IPS-18a (cell line): ENCODE data around the gene NOD1.
"Not testable (repeated sequence)": the region's sequence is repeated elsewhere in the genome, so short reads cannot be mapped to it uniquely, and the experiment has no call there.

Source experiments
- H3K27ac ChIP-seq: one replicate; pipeline ENCODE4 v1.5.1; 2013; ENCODE audit warnings: low read length
- H3K27me3 ChIP-seq: one replicate; pipeline ENCODE4 v1.6.1; 2013; ENCODE audit warnings: mild to moderate bottlenecking, low read length; ENCODE audit not compliant: control insufficient read depth, insufficient read depth
- H3K36me3 ChIP-seq: one replicate; pipeline ENCODE4 v1.6.1; 2013; ENCODE audit warnings: low read depth, low read length; ENCODE audit not compliant: control insufficient read depth
- H3K4me1 ChIP-seq: one replicate; pipeline ENCODE4 v1.6.1; 2013; ENCODE audit warnings: low read depth, low read length; ENCODE audit not compliant: control insufficient read depth
- H3K4me3 ChIP-seq: one replicate; pipeline ENCODE4 v1.5.1; 2013; ENCODE audit warnings: low read length
- H3K9ac ChIP-seq: one replicate; pipeline ENCODE4 v1.6.1; 2013; ENCODE audit warnings: mild to moderate bottlenecking, low read length, moderate library complexity
- H3K9me3 ChIP-seq: one replicate; pipeline ENCODE4 v1.6.1; 2013; ENCODE audit warnings: low read depth, low read length; ENCODE audit not compliant: control insufficient read depth

The NOD1 gene

DNA sequence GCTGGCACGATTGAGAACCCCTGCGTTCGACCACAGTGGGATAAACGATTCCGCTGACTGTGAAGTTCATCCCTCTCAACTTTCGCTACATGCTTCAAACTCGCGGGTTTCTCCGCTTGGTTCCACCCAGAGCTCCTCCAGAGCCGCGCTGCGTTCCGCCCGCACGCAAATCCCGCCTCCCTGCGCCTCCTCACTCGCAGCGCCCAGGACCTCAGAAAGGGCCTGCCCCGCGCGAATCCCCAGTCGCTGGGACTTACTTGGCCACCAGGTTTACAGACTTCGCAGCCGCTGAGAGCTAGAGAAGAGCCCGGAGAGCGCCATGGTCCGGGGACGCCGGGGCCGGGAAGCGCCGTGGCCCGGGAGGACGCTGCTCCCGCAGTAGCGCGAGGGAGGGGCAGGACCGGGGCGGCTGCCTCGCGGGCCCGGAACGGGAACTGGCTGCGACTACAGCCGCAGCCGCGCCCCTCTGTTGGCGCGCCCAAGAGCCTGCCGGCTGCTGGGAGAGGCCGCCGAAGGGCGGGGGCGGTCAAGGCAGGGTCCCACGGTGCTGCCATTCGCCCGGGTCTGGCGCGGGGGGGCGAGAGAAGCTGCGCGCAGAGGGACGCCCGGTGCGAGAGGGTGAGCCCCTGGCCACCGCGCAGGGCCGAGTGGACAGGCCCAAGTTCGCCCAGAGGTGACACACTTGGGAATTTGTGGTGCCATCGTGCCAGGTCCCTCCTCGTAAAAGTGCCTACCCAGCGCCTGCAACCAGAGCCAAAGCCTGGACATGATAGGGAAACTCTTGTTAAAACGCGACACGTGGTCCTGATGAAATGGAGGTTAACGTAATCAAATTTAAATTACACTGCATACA lies at the start of gene NOD1:
Gene NOD1 (minus strand): TSS at position 436 of the 853 bp plus-strand sequence. CDS start 21,863 bp downstream, outside the sequence.
- Histone ChIP-seq H3K27me3 (peaks cover 21% of the 10 kb centered on the region), H3K9ac (peak within 1 kb of the TSS; percentile 64), H3K4me3 (peak within 1 kb of the TSS; percentile 92), H3K36me3 (no peaks in the 10 kb centered on the region), H3K27ac (no peak within 1 kb of the TSS), H3K9me3 (no peaks in the 10 kb centered on the region), H3K4me1 (peaks cover 4% of the 10 kb centered on the region)

- not testable (repeated sequence) for H3K27me3 ChIP-seq, H3K36me3 ChIP-seq, H3K9ac ChIP-seq, H3K4me3 ChIP-seq, H3K4me1 ChIP-seq, H3K9me3 ChIP-seq, H3K27ac ChIP-seq
Measured at GRCh38 chr7:30527297-30527696, 48.7 kb upstream of the NOD1 start.

GRCh38 chr7:30526163-30526562 lies 47.6 kb upstream of the NOD1 start:
- no peak overlapping the region for H3K9ac ChIP-seq
- no peaks in the 10 kb centered on the region for H3K9me3 ChIP-seq
- H3K27me3 ChIP-seq, result no peaks in the 10 kb centered on the region
- no peak overlapping the region for H3K27ac ChIP-seq
- no peaks in the 10 kb centered on the region for H3K4me1 ChIP-seq
- no peak overlapping the region for H3K4me3 ChIP-seq
- no peaks in the 10 kb centered on the region for H3K36me3 ChIP-seq

DNA sequence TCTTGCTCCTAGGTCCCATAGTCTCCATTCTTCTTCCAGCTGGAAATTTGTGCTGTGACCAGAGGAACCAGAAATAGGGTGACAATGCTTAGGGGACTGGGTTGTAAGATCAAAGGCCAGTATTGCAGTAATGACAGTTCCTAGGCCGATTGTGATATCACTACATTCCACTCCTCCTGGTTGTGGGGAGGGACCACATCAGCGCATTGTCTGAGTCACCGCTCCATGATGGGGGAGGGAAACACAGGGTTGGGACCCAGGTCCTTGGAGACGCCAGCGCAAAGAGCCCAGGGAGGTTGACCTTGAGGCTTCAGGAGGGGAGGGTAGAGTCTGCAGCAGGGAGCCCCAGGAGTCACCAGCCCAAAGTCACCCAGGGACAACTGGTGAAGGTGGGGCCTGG lies 46.8 kb upstream of the NOD1 start:
- H3K36me3 ChIP-seq, result no peaks in the 10 kb centered on the region
- H3K4me1 ChIP-seq, result no peaks in the 10 kb centered on the region
- no peak overlapping the region for H3K9ac ChIP-seq
- H3K27me3 ChIP-seq, result no peaks in the 10 kb centered on the region
- no peaks in the 10 kb centered on the region for H3K9me3 ChIP-seq
- H3K27ac ChIP-seq, result no peak overlapping the region
- H3K4me3 ChIP-seq, result no peak overlapping the region

- no peak overlapping the region for H3K27ac ChIP-seq
Measured at GRCh38 chr7:30524545-30524944, 46.0 kb upstream of the NOD1 start.

DNA sequence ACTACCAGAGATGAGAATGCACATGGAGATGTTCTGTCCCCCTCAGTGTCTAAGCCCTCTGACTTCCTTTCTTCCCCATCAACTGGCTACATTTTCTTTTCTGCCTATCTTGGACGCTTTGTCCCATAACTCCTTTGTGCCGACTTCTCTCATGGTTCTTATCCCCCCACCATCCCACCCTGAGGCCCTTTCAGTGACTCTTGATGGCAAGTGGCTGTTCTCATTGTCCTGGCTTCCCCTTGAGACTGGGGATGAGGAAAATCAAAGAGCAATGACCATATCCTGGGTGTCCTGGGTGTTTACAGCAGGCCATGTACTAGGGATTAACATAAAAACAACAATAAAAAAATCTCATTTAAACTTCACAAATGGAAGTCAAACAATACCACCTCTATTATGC lies 44.9 kb upstream of the NOD1 start:
- H3K9ac ChIP-seq, result no peak overlapping the region

More at GRCh38 chr7:30524545-30524944, 46.0 kb upstream of the NOD1 start:
- no peak overlapping the region for H3K9ac ChIP-seq
- no peaks in the 10 kb centered on the region for H3K36me3 ChIP-seq
- no peaks in the 10 kb centered on the region for H3K4me1 ChIP-seq
- H3K27me3 ChIP-seq, result no peaks in the 10 kb centered on the region
- no peaks in the 10 kb centered on the region for H3K9me3 ChIP-seq
- no peak overlapping the region for H3K4me3 ChIP-seq

DNA sequence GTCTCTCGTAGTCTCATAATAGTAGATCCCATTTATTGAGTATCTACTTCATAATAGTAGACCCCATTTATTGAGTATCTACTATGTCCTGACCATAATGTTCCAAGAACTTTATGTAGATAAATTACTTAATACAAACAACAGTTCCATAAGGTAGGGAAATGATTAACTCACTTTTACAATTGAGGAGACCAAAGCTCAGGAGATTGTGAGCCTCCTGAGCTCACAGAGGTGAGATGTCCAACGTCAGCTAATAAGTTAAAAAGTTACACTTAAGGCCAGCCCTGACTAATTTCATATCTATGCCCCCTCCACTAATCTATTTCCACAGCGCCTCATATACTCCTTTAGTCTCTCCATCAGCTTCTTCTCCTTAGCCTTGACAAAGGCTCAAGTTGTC lies 43.6 kb upstream of the NOD1 start:
- Histone ChIP-seq H3K27me3 (no peaks in the 10 kb centered on the region), H3K9ac (no peak overlapping the region), H3K4me1 (no peaks in the 10 kb centered on the region), H3K36me3 (no peaks in the 10 kb centered on the region), H3K27ac (no peak overlapping the region), H3K9me3 (no peaks in the 10 kb centered on the region), H3K4me3 (no peak overlapping the region)

More for the DNA sequence above, 44.9 kb upstream of the NOD1 start:
- no peak overlapping the region for H3K27ac ChIP-seq
- H3K4me1 ChIP-seq, result no peaks in the 10 kb centered on the region
- no peaks in the 10 kb centered on the region for H3K36me3 ChIP-seq
- no peaks in the 10 kb centered on the region for H3K27me3 ChIP-seq
- H3K4me3 ChIP-seq, result no peak overlapping the region
- H3K9me3 ChIP-seq, result no peaks in the 10 kb centered on the region

DNA sequence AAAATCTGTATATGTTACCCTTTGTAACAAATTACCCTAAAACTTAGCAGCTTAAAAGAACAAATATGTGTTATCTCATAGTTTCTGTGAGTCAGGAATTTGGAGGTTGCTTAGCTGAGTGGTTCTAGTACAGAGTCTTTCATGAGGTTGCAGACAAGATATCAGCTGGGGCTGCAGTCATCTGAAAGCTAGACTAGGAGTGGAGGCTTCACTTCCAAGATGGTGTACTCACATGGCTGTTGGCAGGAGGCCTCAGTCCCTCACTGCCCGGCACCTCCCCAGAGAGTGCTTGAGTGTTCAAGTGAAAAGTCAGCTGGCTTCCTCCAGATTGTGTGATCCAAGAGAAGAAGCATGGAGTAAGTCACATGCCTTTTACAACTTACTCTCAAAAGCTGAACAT lies 42.9 kb upstream of the NOD1 start:
- Histone ChIP-seq H3K4me3 (no peak overlapping the region), H3K9me3 (no peaks in the 10 kb centered on the region), H3K27me3 (no peaks in the 10 kb centered on the region), H3K9ac (no peak overlapping the region), H3K27ac (no peak overlapping the region), H3K4me1 (no peaks in the 10 kb centered on the region), H3K36me3 (no peaks in the 10 kb centered on the region)

DNA sequence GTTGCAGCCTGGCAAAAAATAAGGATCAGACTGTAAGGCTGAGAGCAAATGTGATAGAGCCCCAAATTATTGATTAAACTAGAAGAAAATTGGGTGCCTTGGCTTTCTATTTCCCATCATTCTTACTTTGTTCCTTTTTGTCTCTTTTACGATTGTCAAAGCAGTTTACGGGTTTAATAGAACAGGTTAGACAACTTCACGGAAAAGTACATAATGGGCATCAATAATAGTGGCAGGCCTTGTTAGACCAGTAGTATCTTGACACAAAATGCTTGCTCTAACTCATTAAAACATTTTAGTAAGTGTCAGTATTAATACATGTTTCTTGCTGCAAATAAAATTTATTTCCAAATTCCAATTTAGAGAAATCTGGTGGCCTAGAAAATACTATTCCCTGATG lies 40.5 kb upstream of the NOD1 start:
- no peaks in the 10 kb centered on the region for H3K4me1 ChIP-seq
- no peaks in the 10 kb centered on the region for H3K27me3 ChIP-seq
- no peaks in the 10 kb centered on the region for H3K36me3 ChIP-seq
- H3K4me3 ChIP-seq, result no peak overlapping the region
- H3K9ac ChIP-seq, result no peak overlapping the region
- no peak overlapping the region for H3K27ac ChIP-seq
- H3K9me3 ChIP-seq, result no peaks in the 10 kb centered on the region

GRCh38 chr7:30515761-30516160 lies 37.2 kb upstream of the NOD1 start:
- H3K4me3 ChIP-seq, result no peak overlapping the region
- no peaks in the 10 kb centered on the region for H3K36me3 ChIP-seq
- no peaks in the 10 kb centered on the region for H3K27me3 ChIP-seq
- H3K9ac ChIP-seq, result no peak overlapping the region
- no peaks in the 10 kb centered on the region for H3K9me3 ChIP-seq
- H3K4me1 ChIP-seq, result peaks cover 5% of the 10 kb centered on the region
- H3K27ac ChIP-seq, result no peak overlapping the region

DNA sequence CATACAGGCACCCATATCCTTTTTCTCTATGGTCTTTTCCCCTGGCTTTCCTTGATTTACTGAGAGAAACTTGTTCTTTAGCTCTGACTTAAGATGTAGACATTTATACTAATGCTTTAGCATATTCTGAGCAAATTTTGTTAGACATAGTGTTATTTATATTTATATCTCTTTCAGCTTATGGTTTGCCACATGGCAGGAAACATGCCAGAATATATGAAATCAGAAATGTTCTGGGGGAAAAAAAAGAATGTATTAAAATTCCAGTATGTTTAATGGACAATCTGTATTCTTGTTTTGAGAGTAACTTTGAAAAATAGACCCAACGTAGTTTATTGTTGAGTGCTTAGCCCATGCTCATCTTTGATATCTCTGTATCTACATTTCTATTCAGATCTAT lies 36.2 kb upstream of the NOD1 start:
- Histone ChIP-seq H3K4me1 (peaks cover 5% of the 10 kb centered on the region), H3K36me3 (no peaks in the 10 kb centered on the region), H3K27ac (no peak overlapping the region)

DNA sequence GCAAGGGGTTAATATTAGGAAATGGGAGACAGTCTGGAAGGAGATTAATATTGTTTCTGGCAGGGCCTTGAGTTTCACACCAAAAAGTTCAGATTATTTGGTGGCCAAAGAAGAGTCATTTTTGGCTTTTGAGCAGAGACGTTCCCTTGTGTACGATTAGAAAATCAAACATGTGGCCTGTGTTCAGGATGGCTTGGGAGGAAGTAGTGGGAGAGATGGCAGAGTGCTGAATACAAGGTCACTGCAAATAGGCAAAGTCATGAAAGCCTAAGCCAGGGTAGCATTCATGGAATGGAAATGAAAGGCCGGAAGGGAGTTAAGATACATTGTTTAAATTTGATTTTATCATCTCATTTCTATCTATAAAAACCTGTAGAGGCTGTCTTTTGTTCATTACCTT lies 35.6 kb upstream of the NOD1 start:
- no peak overlapping the region for H3K9ac ChIP-seq
- H3K36me3 ChIP-seq, result no peaks in the 10 kb centered on the region
- H3K27me3 ChIP-seq, result no peaks in the 10 kb centered on the region
- H3K4me3 ChIP-seq, result no peak overlapping the region
- no peaks in the 10 kb centered on the region for H3K9me3 ChIP-seq
- no peak overlapping the region for H3K27ac ChIP-seq
- H3K4me1 ChIP-seq, result peaks cover 5% of the 10 kb centered on the region

More for the DNA sequence above, 36.2 kb upstream of the NOD1 start:
- no peak overlapping the region for H3K9ac ChIP-seq
- H3K9me3 ChIP-seq, result no peaks in the 10 kb centered on the region
- H3K27me3 ChIP-seq, result no peaks in the 10 kb centered on the region
- H3K4me3 ChIP-seq, result no peak overlapping the region
